GM23338 (cell line): ENCODE data around the gene PGBD5. TPM values are rescaled to one million over a fixed set of nuclear protein-coding genes. Genes with fewer than 3 reads are reported as not detected.

Experiments
- ATAC-seq: fragments of 200-7000 bp; cut with Tn5 transposase; 3 replicates; pipeline ENCODE4 v1.9.1; 2020
- DNase-seq: peaks from one replicate; pipeline ENCODE4 v3.0.0-alpha.2; 2015; ENCODE audit warnings: low spot score
- H2AFZ ChIP-seq: fragments of 200-600 bp; sonication (generic); 2 replicates; pipeline ENCODE4 v1.8.0; 2016; ENCODE audit warnings: antibody characterized with exemption, mild to moderate bottlenecking, moderate library complexity
- H3F3A ChIP-seq: fragments of 200-600 bp; sonication (generic); replicated peaks from 2 replicates; pipeline ENCODE4 v1.8.0; 2017; ENCODE audit warnings: antibody characterized with exemption, mixed run types, low read depth
- H3K27ac ChIP-seq: fragments of 200-600 bp; sonication (generic); 2 replicates; pipeline ENCODE4 v1.6.1; 2016; ENCODE audit warnings: low read depth
- H3K27me3 ChIP-seq: fragments of 200-600 bp; sonication (generic); 2 replicates; pipeline ENCODE4 v1.8.0; 2016; ENCODE audit warnings: mild to moderate bottlenecking, mixed run types, moderate library complexity; ENCODE audit not compliant: insufficient read depth
- H3K36me3 ChIP-seq: fragments of 200-600 bp; sonication (generic); 2 replicates; pipeline ENCODE4 v1.8.0; 2016; ENCODE audit warnings: mild to moderate bottlenecking; ENCODE audit not compliant: insufficient read depth
- H3K4me1 ChIP-seq: fragments of 200-600 bp; sonication (generic); 2 replicates; pipeline ENCODE4 v1.8.0; 2016; ENCODE audit warnings: mild to moderate bottlenecking, moderate library complexity; ENCODE audit not compliant: insufficient read depth
- H3K4me2 ChIP-seq: fragments of 200-600 bp; sonication (generic); 2 replicates; pipeline ENCODE4 v1.7.1; 2017; ENCODE audit warnings: mixed run types
- H3K4me3 ChIP-seq: fragments of 200-600 bp; sonication (generic); 2 replicates; pipeline ENCODE4 v1.6.1; 2016; ENCODE audit warnings: mixed run types
- H3K79me2 ChIP-seq: fragments of 200-600 bp; sonication (generic); replicated peaks from 2 replicates; pipeline ENCODE4 v1.8.0; 2017; ENCODE audit warnings: mild to moderate bottlenecking; ENCODE audit not compliant: insufficient read depth
- H3K9me2 ChIP-seq: fragments of 200-600 bp; sonication (generic); 2 replicates; pipeline ENCODE4 v1.8.0; 2017; ENCODE audit not compliant: insufficient read depth
- H4K20me1 ChIP-seq: fragments of 200-600 bp; sonication (generic); replicated peaks from 2 replicates; pipeline ENCODE4 v1.8.0; 2017; ENCODE audit warnings: mild to moderate bottlenecking; ENCODE audit not compliant: insufficient read depth
- H3K27ac Mint-ChIP-seq: 2 replicates; pipeline ENCODE4 v1.8.0; 2020; ENCODE audit warnings: inconsistent platforms, mild to moderate bottlenecking, moderate library complexity, mixed read lengths
- H3K27me3 Mint-ChIP-seq: 3 replicates; pipeline ENCODE4 v1.8.0; 2022; ENCODE audit warnings: low read depth, mild to moderate bottlenecking, moderate library complexity, mixed read lengths, inconsistent platforms; ENCODE audit not compliant: insufficient read depth, poor library complexity
- H3K36me3 Mint-ChIP-seq: 3 replicates; pipeline ENCODE4 v1.8.0; 2021; ENCODE audit warnings: low read depth, mild to moderate bottlenecking, inconsistent platforms, moderate library complexity, mixed read lengths
- H3K4me1 Mint-ChIP-seq: 3 replicates; pipeline ENCODE4 v1.8.0; 2020; ENCODE audit warnings: mild to moderate bottlenecking, inconsistent platforms, mixed read lengths
- H3K4me3 Mint-ChIP-seq: 3 replicates; pipeline ENCODE4 v1.8.0; 2021; ENCODE audit warnings: moderate library complexity, mild to moderate bottlenecking, inconsistent platforms, mixed read lengths
- H3K9me3 Mint-ChIP-seq: 3 replicates; pipeline ENCODE4 v1.8.0; 2020; ENCODE audit warnings: moderate library complexity, mild to moderate bottlenecking, inconsistent platforms, mixed read lengths
- CREB1 ChIP-seq: fragments of 250-450 bp; sonication (Bioruptor Pico); IDR thresholded peaks from 2 replicates; pipeline ENCODE4 v1.5.0; 2020; ENCODE audit warnings: low read depth, mild to moderate bottlenecking, moderate library complexity
- EZH2 ChIP-seq: fragments of 200-600 bp; sonication (generic); IDR thresholded peaks from one replicate; pipeline ENCODE4 v1.8.0; 2017; ENCODE audit warnings: antibody characterized with exemption, mild to moderate bottlenecking, low read depth; ENCODE audit not compliant: unreplicated experiment
- EZH2phosphoT487 ChIP-seq: fragments of 200-600 bp; sonication (generic); IDR thresholded peaks from one replicate; pipeline ENCODE4 v1.8.1; 2018; ENCODE audit warnings: antibody characterized with exemption; ENCODE audit not compliant: unreplicated experiment
- NANOG ChIP-seq: IDR thresholded peaks from 2 replicates; pipeline ENCODE4 v1.6.1; 2016; ENCODE audit warnings: antibody characterized with exemption, borderline replicate concordance
- ZNF114 ChIP-seq: fragments of 250-450 bp; sonication (Bioruptor Pico); IDR thresholded peaks from 2 replicates; pipeline ENCODE4 v1.5.0; 2020; ENCODE audit warnings: mild to moderate bottlenecking, moderate library complexity
- polyA plus RNA-seq: library from polyadenylated mRNA; unstranded; fragments of >200 nt; fragmentation: Nextera tagmentation; extraction: Ambion mirVana; gene quantifications from 2 replicates; pipeline ENCODE4 v1.2.1, GENCODE V29; 2016
- total RNA-seq: library from RNA; depleted of rRNA; stranded (reverse); fragments of >200 nt; shearing (Covaris generic); gene quantifications from 2 replicates; pipeline ENCODE4 v1.2.3, GENCODE V29; 2014
- TF ChIP-seq, protein P1 (sequence below): fragments of 250-450 bp; sonication (Bioruptor Pico); IDR thresholded peaks from 2 replicates; pipeline ENCODE4 v1.5.0; 2020; ENCODE audit warnings: mild to moderate bottlenecking, moderate library complexity

Gene PGBD5
- total and polyA plus RNA-seq, 2 experiments from 2014 or later = 3.4 to 16.6 TPM

DNA sequence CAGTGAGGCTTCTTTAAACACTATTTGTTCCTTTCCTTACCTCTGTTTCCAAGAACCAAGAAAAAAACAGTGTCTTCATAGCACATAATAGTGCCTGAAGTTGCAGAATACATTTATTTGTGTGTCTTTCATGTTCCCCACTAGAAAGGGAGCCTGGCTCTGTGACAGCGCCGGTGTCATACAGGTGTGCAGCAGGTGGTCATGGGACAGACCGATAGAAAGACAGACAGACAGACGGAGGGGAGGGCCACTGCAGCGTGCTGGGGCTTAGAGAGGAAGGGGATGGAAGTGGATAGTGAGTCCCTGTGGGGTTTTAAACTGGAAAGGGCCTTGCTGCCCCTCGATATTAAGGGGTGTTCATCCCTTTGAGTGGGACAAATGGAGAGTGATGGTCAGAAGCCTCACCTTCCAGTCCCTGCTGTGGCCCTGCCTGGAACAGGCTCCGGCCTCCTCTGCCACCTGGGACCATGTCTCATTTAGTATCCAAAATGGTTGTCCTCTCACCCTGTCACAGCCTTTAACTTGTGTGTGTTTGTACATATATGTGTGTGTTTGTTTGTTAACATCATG is 152.9 kb downstream of the PGBD5 start (continued):
- TF ChIP-seq, protein P1, sequence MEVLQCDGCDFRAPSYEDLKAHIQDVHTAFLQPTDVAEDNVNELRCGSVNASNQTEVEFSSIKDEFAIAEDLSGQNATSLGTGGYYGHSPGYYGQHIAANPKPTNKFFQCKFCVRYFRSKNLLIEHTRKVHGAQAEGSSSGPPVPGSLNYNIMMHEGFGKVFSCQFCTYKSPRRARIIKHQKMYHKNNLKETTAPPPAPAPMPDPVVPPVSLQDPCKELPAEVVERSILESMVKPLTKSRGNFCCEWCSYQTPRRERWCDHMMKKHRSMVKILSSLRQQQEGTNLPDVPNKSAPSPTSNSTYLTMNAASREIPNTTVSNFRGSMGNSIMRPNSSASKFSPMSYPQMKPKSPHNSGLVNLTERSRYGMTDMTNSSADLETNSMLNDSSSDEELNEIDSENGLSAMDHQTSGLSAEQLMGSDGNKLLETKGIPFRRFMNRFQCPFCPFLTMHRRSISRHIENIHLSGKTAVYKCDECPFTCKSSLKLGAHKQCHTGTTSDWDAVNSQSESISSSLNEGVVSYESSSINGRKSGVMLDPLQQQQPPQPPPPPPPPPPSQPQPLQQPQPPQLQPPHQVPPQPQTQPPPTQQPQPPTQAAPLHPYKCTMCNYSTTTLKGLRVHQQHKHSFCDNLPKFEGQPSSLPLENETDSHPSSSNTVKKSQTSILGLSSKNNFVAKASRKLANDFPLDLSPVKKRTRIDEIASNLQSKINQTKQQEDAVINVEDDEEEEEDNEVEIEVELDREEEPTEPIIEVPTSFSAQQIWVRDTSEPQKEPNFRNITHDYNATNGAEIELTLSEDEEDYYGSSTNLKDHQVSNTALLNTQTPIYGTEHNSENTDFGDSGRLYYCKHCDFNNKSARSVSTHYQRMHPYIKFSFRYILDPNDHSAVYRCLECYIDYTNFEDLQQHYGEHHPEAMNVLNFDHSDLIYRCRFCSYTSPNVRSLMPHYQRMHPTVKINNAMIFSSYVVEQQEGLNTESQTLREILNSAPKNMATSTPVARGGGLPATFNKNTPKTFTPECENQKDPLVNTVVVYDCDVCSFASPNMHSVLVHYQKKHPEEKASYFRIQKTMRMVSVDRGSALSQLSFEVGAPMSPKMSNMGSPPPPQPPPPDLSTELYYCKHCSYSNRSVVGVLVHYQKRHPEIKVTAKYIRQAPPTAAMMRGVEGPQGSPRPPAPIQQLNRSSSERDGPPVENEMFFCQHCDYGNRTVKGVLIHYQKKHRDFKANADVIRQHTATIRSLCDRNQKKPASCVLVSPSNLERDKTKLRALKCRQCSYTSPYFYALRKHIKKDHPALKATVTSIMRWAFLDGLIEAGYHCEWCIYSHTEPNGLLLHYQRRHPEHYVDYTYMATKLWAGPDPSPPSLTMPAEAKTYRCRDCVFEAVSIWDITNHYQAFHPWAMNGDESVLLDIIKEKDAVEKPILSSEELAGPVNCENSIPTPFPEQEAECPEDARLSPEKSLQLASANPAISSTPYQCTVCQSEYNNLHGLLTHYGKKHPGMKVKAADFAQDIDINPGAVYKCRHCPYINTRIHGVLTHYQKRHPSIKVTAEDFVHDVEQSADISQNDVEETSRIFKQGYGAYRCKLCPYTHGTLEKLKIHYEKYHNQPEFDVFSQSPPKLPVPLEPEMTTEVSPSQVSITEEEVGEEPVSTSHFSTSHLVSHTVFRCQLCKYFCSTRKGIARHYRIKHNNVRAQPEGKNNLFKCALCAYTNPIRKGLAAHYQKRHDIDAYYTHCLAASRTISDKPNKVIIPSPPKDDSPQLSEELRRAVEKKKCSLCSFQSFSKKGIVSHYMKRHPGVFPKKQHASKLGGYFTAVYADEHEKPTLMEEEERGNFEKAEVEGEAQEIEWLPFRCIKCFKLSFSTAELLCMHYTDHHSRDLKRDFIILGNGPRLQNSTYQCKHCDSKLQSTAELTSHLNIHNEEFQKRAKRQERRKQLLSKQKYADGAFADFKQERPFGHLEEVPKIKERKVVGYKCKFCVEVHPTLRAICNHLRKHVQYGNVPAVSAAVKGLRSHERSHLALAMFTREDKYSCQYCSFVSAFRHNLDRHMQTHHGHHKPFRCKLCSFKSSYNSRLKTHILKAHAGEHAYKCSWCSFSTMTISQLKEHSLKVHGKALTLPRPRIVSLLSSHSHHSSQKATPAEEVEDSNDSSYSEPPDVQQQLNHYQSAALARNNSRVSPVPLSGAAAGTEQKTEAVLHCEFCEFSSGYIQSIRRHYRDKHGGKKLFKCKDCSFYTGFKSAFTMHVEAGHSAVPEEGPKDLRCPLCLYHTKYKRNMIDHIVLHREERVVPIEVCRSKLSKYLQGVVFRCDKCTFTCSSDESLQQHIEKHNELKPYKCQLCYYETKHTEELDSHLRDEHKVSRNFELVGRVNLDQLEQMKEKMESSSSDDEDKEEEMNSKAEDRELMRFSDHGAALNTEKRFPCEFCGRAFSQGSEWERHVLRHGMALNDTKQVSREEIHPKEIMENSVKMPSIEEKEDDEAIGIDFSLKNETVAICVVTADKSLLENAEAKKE (CRISPR knock-in tag) = no peak

DNA sequence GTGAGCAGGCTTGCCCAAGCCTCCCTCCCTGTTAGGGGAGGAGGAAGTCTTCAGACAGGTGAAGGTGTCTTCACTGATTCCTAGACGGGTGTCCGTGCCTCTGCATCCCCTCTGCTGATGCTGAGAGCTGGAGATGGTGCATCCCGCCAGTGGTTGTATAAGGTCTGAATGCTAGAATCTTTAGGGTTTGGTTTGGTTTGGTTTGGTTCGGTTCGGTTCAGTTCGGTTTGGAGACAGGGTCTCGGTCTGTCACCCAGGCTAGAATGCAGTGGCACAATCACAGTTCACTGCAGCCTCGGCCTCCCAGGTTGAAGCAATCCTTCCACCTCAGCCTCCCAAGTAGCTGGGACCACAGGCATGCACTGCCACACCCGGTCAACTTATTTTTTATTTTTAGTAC is 153.6 kb downstream of the PGBD5 start:
- DNase-seq (no peak), ATAC-seq (no peak)
- Mint-ChIP-seq H3K4me3 (no peak overlapping the region), H3K36me3 (peaks cover 9% of the 10 kb centered on the region), H3K27ac (no peak overlapping the region), H3K27me3 (peaks cover 10% of the 10 kb centered on the region), H3K9me3 (no peaks in the 10 kb centered on the region), H3K4me1 (peaks cover 25% of the 10 kb centered on the region)
- H3K27ac ChIP-seq = no peak overlapping the region
- no peak overlapping the region for H3K4me3 ChIP-seq
- H3K4me2 ChIP-seq = no peak overlapping the region
- TF ChIP-seq ZNF114 (no peak), EZH2phosphoT487 (no peak), EZH2 (no peak), CREB1 (no peak), NANOG (no peak)
- TF ChIP-seq, protein P1 (CRISPR knock-in tag) = no peak
- no peaks in the 10 kb centered on the region for H3K79me2 ChIP-seq
- no peak overlapping the region for H2AFZ ChIP-seq
- H3K4me1 ChIP-seq = peaks cover 9% of the 10 kb centered on the region
- no peaks in the 10 kb centered on the region; the same call in none of the 2 replicates for H4K20me1 ChIP-seq
- no peaks in the 10 kb centered on the region for H3K27me3 ChIP-seq
- peaks cover 14% of the 10 kb centered on the region; the same call in 1 of the 2 replicates for H3K36me3 ChIP-seq
- no peaks in the 10 kb centered on the region for H3K9me2 ChIP-seq
- peaks cover 18% of the 10 kb centered on the region for H3F3A ChIP-seq
